ENCODE results near the gene NTM.

The NTM gene

DNA sequence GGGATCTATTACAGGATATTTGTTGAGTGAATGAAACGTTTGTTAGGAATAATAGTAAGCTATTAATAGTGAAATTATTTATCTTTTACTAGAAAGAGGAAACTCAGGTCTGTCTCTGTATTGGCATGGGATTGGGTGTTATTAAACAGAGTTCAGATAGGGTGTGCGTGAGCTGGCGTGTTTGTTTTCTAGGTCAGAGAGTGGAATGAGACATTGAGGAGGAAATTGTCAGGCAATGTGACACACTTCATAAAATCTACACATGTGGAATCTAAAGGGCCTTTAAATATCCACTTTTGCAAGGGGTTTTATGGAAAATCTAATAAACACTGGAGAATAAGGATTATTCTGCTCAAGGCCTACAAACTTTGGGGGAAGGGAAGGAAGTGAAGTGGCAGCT is 552.9 kb downstream of the NTM start:
- no peak overlapping the region for H3K4me3 ChIP-seq (ENCODE audit: low read depth, low read length)
- no peak for TF ChIP-seq CTCF (IDR thresholded peaks at IDR 0.05; ENCODE audit: insufficient read depth, low read depth, low read length, missing control alignments)
- DNase-seq (ENCODE audit: low read depth) = no peak

DNA sequence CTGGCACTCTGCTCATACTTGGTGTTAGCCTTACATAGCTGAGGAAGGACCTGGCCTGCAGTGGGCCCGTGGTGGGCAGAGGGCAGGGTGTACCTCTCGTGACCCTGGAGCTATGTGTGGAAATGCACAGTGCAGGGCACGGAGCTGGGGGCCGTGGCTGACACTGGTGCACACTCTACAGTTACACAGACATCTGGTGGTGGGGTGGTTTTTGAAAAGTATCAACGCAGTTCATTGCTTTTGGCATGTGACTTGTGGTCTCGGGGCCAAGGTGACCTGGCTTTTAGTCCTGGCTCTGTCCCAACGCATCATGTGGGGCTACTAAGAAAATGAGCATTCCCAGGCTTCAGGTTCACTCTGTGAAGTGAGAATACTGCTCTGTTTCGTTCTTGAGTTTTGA is 553.6 kb downstream of the NTM start:
- DNase-seq (ENCODE audit: low read depth) = peak; percentile 45
- TF ChIP-seq CTCF (IDR thresholded peaks at IDR 0.05; ENCODE audit: insufficient read depth, low read depth, low read length, missing control alignments) = no peak
- H3K4me3 ChIP-seq (ENCODE audit: low read depth, low read length) = no peak overlapping the region

DNA sequence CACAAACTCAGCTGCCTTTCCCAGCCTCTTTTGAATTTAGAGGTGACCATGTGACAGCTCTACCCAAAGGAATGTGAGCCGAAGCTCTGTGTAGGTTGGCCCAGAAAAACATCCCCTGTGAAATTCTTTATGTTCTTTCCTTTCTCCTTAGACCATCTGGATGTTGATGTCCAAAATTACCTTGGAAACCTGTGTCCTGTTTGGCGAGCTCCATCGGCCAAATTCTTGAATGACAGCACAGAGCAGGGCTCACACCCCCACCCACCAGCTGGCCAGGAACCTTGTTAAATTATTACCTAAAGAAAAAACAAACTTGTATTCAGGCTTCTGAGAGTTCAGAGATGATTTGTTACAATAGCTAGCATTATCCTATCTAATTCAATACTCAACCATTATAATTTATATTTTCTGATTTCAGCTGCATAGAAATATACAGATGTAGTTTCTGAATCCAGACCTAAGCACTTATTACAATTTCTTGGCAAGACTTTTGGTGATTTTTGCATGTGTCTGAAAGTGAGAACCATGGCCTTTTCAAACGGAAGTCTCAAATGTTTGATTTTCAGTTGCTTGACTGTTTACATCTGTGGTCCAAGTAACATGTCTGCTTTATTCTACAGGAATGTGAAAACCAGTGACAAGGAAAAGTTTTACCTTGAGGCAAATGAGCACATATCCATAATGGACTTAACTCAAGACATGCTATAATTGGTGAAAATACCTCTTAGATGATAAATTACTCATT is 554.2 kb downstream of the NTM start:
- DNase-seq (ENCODE audit: low read depth) = peak; percentile 28
- H3K4me3 ChIP-seq (ENCODE audit: low read depth, low read length) = no peak overlapping the region
- no peak for TF ChIP-seq CTCF (IDR thresholded peaks at IDR 0.05; ENCODE audit: insufficient read depth, low read depth, low read length, missing control alignments)

DNA sequence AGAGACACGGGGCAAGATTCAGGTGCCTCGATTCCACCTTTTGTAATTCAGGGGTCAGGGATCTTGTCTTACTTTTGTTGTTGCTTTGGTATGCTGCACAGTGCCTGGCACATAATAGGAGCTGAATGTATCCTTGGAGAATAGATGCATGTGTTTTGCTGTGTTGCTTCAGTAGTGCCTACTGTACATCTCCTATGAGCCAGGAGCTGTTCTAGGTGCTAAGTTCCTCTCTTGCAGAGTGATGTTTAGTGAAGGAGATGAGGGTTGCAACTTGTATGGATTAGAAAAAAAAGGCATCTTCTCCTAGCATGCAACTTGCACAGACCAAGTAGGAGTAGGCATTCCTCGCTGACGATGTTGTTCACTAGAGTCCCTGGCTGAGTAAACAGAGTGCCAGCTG is 555.4 kb downstream of the NTM start:
- no peak overlapping the region for H3K4me3 ChIP-seq (ENCODE audit: low read depth, low read length)
- DNase-seq (ENCODE audit: low read depth) = no peak
- no peak for TF ChIP-seq CTCF (IDR thresholded peaks at IDR 0.05; ENCODE audit: insufficient read depth, low read depth, low read length, missing control alignments)

- H3K4me3 ChIP-seq (ENCODE audit: low read depth, low read length) = no peak overlapping the region
- peak; percentile 16 for DNase-seq (ENCODE audit: low read depth)
- TF ChIP-seq CTCF (IDR thresholded peaks at IDR 0.05; ENCODE audit: insufficient read depth, low read depth, low read length, missing control alignments) = no peak
Measured at GRCh38 chr11:131928992-131929391, 558.6 kb downstream of the NTM start.

GRCh38 chr11:131932584-131933325 is 562.3 kb downstream of the NTM start:
- no peak for DNase-seq (ENCODE audit: low read depth)
- H3K4me3 ChIP-seq (ENCODE audit: low read depth, low read length) = no peak overlapping the region
- no peak for TF ChIP-seq CTCF (IDR thresholded peaks at IDR 0.05; ENCODE audit: insufficient read depth, low read depth, low read length, missing control alignments)

Data from GM12865 (cell line).